Measurements from ENCODE around the gene SSR4.

SSR4 gene

GRCh38 chrX:153769865-153770600 lies 24.4 kb upstream of the SSR4 start:
- no peak for DNase-seq

DNA sequence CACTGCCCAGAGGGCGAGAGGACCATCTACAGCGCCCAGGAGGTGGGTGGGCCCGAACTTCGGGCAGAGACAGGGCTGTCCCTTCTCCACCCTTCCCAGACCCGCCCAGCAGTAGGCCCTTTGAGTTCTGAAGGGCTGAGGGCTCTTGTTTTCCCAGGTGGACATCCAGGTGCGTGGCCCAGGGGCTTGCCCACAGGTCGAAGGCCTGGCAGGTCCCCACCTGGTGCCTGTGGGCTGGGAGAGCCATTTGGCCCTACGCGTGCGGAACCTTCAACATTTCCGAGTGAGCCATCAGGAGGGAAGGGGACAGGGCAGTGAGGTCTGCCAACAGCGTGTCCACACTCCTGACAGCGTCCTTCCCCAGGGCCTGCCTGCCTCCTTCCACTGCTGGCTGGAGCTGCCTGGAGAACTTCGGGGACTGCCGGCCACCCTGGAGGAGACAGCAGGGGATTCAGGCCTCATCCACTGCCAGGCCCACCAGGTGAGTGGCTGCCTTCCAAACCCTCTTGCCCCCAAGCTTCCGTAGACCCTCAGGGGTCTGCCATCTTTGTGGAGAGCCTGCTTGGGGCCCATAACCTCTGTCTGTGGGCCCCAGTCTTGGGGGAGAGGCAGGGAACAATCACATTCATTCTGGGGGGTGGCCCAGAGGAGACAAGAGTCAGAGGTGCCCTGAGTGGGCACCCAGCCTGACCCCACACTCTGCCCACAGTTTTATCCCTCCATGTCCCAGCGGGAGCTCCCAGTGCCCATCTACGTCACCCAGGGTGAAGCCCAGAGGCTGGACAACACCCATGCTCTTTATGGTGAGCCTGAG lies 23.7 kb upstream of the SSR4 start:
- DNase-seq = no peak

GRCh38 chrX:153771415-153772315 lies 22.8 kb upstream of the SSR4 start:
- no peak for DNase-seq

GRCh38 chrX:153772316-153773217 lies 21.9 kb upstream of the SSR4 start:
- no peak for DNase-seq

- DNase-seq = no peak
Observed at GRCh38 chrX:153773218-153773611, 21.3 kb upstream of the SSR4 start.

DNA sequence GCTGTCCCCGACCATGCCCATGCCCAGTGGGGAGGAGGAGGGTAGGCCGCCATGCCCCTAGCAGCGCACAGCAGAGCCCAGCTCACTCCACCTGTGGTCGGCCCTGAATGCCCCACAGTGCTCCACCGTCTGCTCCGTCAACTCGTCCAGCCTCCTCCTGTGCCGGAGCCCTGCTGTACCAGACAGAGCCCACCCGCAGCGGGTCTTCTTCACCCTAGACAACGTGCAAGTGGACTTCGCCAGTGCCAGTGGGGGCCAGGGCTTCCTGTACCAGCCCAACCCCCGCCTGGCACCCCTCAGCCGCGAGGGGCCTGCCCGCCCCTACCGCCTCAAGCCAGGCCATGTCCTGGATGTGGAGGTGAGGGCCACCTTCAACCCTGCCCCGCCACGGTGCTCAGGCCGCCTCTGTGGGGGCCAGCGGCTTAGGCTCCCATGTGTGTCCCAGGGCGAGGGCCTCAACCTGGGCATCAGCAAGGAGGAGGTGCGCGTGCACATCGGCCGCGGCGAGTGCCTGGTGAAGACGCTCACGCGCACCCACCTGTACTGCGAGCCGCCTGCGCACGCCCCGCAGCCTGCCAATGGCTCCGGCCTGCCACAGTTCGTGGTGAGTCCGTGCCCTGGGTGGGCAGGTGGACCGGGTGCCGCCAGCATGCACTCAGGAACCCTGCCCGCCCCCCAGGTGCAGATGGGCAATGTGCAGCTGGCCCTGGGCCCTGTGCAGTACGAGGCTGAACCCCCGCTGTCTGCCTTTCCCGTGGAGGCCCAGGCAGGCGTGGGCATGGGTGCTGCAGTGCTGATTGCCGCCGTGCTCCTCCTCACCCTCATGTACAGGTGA lies 20.5 kb upstream of the SSR4 start:
- DNase-seq = no peak

DNA sequence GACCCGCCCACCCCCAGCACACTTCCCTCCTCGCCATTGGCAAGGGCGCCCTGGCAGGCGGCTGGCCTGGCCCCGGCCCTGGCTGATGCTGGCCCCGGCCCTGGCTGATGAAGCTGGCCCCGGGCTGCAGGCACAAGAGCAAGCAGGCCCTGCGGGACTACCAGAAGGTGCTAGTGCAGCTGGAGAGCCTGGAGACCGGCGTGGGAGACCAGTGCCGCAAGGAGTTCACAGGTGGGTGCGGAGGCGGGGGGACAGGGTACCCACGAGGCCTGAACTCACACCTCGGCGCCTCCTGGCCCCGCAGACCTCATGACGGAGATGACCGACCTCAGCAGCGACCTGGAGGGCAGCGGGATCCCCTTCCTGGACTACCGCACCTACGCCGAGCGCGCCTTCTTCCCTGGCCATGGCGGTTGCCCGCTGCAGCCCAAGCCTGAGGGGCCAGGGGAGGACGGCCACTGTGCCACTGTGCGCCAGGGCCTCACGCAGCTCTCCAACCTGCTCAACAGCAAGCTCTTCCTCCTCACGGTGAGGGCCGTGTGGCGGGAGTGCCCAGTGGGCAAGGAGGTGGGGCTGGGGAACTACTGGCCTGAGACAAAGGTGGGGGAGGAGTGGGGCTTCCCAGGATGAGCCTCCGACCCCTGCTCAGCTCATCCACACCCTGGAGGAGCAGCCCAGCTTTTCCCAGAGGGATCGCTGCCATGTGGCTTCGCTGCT lies 19.7 kb upstream of the SSR4 start:
- no peak for DNase-seq

GRCh38 chrX:153775293-153776119 lies 19.0 kb upstream of the SSR4 start:
- DNase-seq = no peak

DNA sequence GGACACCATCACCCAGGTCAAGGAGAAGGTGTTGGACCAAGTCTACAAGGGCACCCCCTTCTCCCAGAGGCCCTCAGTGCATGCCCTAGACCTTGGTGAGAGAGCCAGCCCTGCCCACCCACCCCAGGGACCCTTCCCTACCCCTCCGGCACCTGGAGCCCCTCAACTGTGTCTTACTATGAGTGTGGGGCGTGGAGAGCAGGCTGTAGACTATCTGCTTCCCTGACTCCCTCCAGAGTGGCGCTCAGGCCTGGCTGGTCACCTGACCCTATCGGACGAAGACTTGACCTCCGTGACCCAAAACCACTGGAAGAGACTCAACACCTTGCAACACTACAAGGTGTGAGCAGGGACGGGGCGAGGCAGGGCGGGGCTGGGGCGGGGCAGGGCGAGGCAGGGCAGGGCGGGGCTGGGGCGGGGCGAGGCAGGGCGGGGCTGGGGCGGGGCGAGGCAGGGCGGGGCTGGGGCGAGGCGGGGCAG lies 18.3 kb upstream of the SSR4 start:
- DNase-seq = no peak

- DNase-seq = no peak
Observed at GRCh38 chrX:153776611-153777045, 17.8 kb upstream of the SSR4 start.

DNA sequence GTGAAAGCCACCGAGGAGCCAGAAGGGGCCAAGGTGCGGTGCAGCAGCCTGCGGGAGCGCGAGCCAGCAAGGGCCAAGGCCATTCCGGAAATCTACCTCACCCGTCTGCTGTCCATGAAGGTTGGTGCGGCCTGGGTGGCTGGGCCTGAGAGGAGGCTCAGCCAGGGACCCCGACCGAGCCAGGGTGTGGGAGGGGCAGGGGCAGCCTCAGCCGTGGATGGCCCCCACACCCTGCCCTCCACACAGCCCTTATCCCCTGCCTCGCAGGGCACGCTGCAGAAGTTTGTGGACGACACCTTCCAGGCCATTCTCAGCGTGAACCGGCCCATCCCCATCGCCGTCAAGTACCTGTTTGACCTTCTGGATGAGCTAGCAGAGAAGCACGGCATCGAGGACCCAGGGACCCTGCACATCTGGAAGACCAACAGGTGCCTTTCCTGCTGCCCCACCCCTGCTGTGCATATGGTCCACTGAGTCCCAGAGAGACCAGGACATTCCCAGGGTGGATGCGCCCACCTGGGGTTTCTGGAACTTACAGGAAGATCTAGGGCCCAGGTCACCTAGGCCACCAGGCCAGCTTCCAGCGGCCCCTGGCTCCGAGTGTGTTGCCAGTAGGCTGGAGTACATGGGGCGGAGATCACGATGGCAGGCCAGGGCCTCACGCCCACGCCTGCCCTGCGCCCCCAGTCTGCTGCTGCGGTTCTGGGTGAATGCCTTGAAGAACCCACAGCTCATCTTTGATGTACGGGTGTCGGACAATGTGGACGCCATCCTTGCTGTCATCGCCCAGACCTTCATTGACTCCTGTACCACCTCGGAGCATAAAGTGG lies 17.0 kb upstream of the SSR4 start:
- DNase-seq = no peak

GRCh38 chrX:153778181-153778580 lies 16.3 kb upstream of the SSR4 start:
- DNase-seq = no peak

DNA sequence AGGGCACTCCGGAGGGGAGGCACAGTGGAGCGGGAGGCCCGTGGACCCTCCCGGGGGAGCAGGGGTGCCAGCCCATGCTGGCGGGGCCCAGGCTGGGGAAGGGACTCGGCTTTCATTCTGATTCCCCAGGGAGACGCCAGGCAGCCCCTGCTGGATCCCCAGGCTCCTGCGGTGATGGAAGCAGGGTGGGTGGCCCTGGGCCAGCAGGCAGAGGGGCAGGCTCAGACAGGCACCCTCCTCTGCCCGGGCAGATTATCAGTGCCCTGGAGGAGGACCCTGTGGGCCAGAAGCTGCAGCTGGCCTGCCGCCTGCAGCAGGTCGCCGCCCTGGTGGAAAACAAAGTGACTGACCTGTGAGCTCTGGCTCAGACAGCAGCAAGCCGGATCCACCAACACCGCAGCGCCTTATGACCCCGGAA lies 15.8 kb upstream of the SSR4 start:
- peak; percentile 45 for DNase-seq

DNA sequence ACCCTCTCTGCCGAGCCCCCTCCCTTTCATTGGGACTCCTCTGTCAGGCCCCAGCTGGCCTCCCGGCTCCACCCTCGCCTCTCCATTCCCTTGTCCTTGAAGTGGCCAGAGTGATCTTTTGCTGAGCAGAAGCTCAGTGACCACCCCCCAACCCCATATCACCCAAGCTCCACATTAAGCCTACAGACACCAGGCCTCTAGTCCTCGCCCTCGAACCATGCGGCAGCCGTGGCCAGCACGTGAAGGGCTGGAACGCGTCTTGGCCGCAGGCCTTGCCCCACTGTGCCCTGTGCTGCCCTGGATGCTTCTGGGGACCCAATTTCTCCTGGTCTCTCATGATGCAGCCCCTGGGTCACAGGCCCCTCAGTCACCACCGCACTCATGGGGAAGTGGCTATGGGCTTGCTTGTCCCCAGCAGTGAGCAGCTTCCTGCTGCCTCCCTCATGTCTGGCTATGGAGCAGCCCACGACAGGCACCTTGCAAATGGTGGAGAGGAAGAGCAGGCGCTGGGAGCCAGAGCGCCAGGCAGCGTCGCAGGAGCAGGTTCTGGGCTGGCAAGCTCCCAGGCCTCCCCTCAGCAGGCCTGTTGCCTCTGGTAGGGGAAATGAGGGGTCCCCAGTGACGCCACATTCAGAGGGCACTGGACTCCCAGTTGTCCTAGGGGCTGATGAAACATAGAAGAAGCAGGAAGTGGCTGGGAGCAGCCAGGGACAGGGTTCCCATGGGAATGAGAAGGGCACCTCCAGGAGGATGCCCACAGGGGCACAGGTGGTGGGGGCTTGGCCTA lies 14.4 kb upstream of the SSR4 start:
- DNase-seq = no peak

GRCh38 chrX:153780678-153781427 lies 13.6 kb upstream of the SSR4 start, which contains the start of gene SRPK3:
SRPK3 (plus strand) TSS chrX:153781041; CDS start chrX:153781087, 46 bp downstream.
- DNase-seq = no peak

DNA sequence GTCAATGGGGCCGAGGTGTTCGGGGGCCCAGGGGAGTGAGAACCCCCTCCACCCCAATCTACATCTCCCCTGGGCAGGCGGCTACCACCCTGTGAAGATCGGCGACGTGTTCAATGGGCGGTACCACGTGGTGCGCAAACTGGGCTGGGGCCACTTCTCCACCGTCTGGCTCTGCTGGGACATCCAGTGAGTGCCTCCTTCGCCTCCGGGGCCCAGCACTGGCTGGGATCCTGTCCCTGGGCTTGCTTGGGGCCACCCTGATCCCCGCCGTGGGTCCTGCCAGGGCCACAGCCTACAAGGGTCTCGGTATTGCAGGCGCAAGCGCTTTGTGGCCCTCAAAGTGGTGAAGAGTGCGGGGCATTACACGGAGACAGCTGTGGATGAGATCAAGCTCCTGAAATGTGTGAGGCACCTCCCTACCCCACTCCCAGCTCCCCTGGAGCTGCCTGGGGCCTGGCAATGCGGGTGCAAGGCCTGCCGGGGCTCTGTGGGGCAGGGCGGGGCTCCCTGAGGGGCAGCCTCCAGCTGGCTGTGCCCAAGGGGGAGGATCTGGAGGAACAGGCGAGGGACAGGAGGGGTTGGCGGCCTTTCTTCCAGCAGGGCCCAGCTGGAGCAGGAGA lies 12.9 kb upstream of the SSR4 start:
- DNase-seq = no peak

Measured in NCI-H1694 (cell line).